ENCODE measurements around the gene BCL7A.

BCL7A gene

DNA sequence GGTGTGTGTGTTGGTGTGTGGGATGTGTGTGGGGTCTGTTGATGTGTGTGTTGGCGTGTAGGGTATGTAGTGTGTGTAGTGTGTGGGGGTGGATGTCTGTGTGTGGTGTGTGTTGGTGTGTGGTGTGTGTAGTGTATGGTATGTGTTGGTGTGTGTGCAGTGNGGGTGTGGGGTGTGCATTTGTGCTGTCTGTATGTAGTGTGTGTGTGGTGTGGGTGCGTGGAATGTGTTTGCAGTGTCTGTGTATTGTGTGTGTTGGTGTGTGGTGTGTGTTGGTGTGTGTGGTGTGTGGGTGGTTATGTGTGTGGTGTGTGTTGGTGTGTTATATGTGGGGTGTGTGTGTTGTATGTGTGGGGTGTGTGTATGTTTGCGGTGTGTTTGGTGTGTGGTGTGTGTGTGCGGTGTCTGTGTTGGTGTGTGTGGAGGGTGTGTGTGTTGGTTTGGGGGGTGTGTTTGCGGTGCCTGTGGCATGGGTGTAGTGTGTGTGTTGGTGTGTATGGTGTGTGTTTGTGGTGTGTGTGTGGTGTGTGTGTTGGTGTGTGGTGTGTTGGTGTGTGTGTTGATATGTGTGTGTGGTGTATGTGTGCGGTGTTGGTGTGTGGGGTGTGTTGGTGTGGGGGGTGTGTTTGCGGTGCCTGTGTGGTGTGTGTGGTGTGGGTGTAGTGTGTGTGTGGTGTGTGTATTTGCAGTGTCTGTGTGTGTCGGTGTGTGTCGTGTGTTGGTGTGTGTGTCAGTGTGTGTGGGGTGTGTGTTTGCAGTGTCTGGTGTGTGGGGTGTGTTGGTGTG, 71.6 kb downstream of the BCL7A start:
- Histone ChIP-seq H3K27ac (ENCODE audit: low read depth, low read length) (no peak overlapping the region), H3K9me3 (ENCODE audit: control insufficient read depth, insufficient read depth, low read depth, low read length) (no peaks in the 10 kb centered on the region), H3K4me1 (ENCODE audit: control insufficient read depth, insufficient read depth, low read length) (peaks cover 22% of the 10 kb centered on the region; the same call in 1 of the 2 replicates), H3K36me3 (ENCODE audit: control insufficient read depth, insufficient read depth, low read length) (no peaks in the 10 kb centered on the region), H3K9ac (ENCODE audit: low read length) (no peak overlapping the region), H3K27me3 (ENCODE audit: control insufficient read depth, insufficient read depth, low read length) (no peaks in the 10 kb centered on the region), H3K4me3 (ENCODE audit: low read depth, low read length) (no peak overlapping the region)

DNA sequence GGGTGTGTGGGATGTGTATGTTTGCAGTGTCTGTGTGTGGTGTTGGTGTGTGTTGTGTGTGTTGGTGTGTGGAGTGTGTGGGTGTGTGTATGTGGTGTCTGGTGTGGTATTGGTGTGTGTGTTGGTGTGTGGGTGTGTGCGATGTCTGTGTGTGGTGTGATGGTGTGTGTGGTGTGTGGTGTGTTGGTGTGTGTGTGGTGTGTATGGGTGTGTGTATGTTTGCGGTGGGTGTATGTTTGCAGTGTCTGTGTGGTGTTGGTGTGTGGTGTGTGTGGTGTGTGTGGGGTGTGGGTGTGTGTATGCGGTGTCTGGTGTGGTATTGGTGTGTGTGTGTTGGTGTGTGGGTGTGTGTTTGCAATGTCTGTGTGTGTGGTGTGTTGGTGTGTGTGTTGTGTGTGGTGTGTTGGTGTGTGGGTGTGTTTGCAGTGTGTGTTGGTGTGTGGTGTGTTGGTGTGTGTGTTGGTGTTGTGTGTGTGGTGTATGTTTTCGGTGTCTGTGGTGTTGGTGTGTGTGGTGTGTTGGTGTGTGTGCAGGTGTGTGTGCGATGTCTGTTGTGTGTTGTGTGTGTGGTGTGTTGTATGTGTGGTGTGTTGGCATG, 72.6 kb downstream of the BCL7A start:
- no peaks in the 10 kb centered on the region for H3K9me3 ChIP-seq (ENCODE audit: control insufficient read depth, insufficient read depth, low read depth, low read length)
- H3K9ac ChIP-seq (ENCODE audit: low read length), result no peak overlapping the region
- no peak overlapping the region for H3K4me3 ChIP-seq (ENCODE audit: low read depth, low read length)
- H3K27ac ChIP-seq (ENCODE audit: low read depth, low read length), result no peak overlapping the region
- peaks cover 24% of the 10 kb centered on the region for H3K4me1 ChIP-seq (ENCODE audit: control insufficient read depth, insufficient read depth, low read length)
- no peaks in the 10 kb centered on the region for H3K36me3 ChIP-seq (ENCODE audit: control insufficient read depth, insufficient read depth, low read length)
- H3K27me3 ChIP-seq (ENCODE audit: control insufficient read depth, insufficient read depth, low read length), result no peaks in the 10 kb centered on the region

DNA sequence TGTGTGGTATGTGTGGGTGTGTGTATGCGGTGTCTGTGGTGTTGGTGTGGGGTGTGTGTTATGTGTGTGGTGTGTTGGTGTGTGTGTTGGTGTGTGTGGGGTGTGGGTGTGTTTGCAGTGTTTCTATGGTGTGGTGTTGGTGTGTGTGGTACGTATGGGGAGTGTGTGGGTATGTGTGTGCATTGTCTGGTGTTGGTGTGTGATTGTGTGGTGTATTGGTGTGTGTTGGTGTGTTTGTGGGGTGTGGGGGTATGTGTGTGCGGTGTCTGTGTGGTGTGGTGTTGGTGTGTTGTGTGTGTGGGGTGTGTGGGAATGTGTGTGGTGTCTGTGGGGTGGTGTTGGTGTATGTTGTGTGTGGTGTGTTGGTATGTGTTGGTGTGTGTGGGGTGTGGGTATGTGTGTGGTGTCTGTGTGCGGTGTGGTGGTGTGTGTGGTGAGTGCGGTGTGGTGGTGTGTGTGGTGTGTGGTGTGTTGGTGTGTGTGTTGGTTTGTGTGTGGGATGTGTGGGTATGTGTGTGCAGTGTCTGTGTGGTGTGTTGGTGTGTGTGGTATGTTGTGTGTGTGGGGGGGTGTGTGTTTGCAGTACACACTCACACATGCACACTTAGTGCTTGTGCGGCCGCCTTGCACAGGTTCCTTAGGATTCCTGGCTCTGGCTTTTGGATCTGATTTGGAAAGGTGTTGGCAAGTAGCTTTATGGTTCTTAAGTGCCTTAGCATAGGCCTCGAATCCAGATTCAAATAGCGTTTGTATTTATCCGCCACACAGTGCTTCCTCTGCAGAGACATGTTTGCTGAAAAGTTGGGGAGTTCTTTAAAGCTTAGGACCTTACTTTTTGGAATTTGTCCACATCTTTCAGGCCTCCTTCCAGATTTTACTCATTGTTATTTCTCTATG, 73.3 kb downstream of the BCL7A start:
- peaks cover 28% of the 10 kb centered on the region for H3K4me1 ChIP-seq (ENCODE audit: control insufficient read depth, insufficient read depth, low read length)
- H3K9me3 ChIP-seq (ENCODE audit: control insufficient read depth, insufficient read depth, low read depth, low read length), result no peaks in the 10 kb centered on the region
- H3K4me3 ChIP-seq (ENCODE audit: low read depth, low read length), result no peak overlapping the region
- no peaks in the 10 kb centered on the region for H3K27me3 ChIP-seq (ENCODE audit: control insufficient read depth, insufficient read depth, low read length)
- no peak overlapping the region for H3K9ac ChIP-seq (ENCODE audit: low read length)
- H3K36me3 ChIP-seq (ENCODE audit: control insufficient read depth, insufficient read depth, low read length), result no peaks in the 10 kb centered on the region
- H3K27ac ChIP-seq (ENCODE audit: low read depth, low read length), result no peak overlapping the region

DNA sequence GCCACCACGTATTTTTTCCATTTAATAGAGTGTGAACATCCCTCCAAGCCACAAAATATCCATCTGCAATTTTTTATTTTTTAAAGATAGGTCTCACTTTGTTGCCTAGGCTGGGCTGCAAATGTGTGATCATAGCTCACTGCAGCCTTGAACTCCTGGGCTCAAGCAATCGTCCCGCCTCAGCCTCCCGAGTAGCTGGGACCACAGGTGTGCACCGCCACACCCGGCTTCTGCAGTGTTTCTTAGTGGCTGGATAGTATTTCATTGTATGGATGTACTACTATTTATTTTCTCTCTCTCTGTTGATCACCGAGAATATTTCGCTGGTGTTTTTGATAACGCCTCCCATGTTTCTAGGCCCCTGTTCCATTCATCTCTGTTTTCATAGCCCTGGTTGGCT, 74.3 kb downstream of the BCL7A start:
- no peak overlapping the region for H3K27ac ChIP-seq (ENCODE audit: low read depth, low read length)
- no peak overlapping the region for H3K9ac ChIP-seq (ENCODE audit: low read length)
- no peaks in the 10 kb centered on the region for H3K9me3 ChIP-seq (ENCODE audit: control insufficient read depth, insufficient read depth, low read depth, low read length)
- H3K27me3 ChIP-seq (ENCODE audit: control insufficient read depth, insufficient read depth, low read length), result no peaks in the 10 kb centered on the region
- H3K4me3 ChIP-seq (ENCODE audit: low read depth, low read length), result no peak overlapping the region
- peaks cover 35% of the 10 kb centered on the region for H3K4me1 ChIP-seq (ENCODE audit: control insufficient read depth, insufficient read depth, low read length)
- H3K36me3 ChIP-seq (ENCODE audit: control insufficient read depth, insufficient read depth, low read length), result no peaks in the 10 kb centered on the region

DNA sequence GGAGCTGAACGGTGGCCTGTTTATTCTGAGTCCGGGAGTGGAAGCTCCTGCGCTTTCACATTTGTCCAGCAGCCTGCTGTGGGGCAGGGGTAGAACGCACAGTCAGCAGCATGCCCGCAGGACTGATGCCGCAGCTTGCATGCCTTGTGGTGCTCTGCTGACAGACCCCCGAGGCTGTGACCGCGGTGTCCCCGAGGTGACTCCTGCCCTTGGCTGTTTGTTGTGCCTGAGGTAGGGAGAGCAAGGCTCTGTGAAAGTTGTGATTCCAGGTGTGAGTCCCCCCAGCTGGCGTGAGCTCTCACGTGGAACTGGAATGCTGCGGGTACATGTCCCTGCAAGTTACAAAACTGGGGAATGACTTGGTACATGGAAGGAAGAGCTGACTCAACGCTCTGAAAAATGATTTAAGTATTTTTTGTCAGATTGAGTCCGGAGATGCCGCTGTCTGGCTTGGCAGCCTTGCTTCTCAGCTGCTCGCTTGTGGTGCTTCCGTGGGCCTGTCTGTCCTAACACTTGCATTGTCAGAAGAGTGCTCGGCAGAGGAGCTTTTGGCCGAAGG, 75.0 kb downstream of the BCL7A start:
- H3K4me1 ChIP-seq (ENCODE audit: control insufficient read depth, insufficient read depth, low read length), result peaks cover 35% of the 10 kb centered on the region
- no peaks in the 10 kb centered on the region for H3K36me3 ChIP-seq (ENCODE audit: control insufficient read depth, insufficient read depth, low read length)
- peaks cover under 1% of the 10 kb centered on the region; the same call in 1 of the 2 replicates for H3K9me3 ChIP-seq (ENCODE audit: control insufficient read depth, insufficient read depth, low read depth, low read length)
- no peaks in the 10 kb centered on the region for H3K27me3 ChIP-seq (ENCODE audit: control insufficient read depth, insufficient read depth, low read length)
- no peak overlapping the region for H3K9ac ChIP-seq (ENCODE audit: low read length)
- H3K4me3 ChIP-seq (ENCODE audit: low read depth, low read length), result no peak overlapping the region
- H3K27ac ChIP-seq (ENCODE audit: low read depth, low read length), result no peak overlapping the region

DNA sequence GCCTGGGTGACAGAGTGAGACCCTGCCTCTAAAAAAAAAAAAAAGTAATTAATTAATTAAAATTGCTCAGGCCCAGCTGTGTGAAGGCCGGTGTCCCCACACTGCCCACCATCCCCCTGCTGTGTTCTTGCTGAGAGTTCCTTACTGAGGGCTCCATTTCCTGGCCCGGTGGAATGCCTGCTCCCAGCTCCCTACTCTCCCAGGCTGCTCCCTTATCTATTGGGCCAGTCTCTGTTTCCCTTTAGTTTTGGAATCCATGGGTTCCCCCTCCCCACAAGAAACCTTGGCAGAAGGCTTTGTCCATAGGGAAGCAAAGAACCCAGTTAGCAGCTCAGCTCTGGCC, 75.9 kb downstream of the BCL7A start:
- Histone ChIP-seq H3K27me3 (ENCODE audit: control insufficient read depth, insufficient read depth, low read length) (no peaks in the 10 kb centered on the region), H3K27ac (ENCODE audit: low read depth, low read length) (no peak overlapping the region; the same call in 1 of the 2 replicates), H3K9ac (ENCODE audit: low read length) (peak overlapping the region; percentile 30), H3K36me3 (ENCODE audit: control insufficient read depth, insufficient read depth, low read length) (no peaks in the 10 kb centered on the region), H3K4me1 (ENCODE audit: control insufficient read depth, insufficient read depth, low read length) (peaks cover 35% of the 10 kb centered on the region), H3K4me3 (ENCODE audit: low read depth, low read length) (no peak overlapping the region), H3K9me3 (ENCODE audit: control insufficient read depth, insufficient read depth, low read depth, low read length) (peaks cover 7% of the 10 kb centered on the region; the same call in 1 of the 2 replicates)

DNA sequence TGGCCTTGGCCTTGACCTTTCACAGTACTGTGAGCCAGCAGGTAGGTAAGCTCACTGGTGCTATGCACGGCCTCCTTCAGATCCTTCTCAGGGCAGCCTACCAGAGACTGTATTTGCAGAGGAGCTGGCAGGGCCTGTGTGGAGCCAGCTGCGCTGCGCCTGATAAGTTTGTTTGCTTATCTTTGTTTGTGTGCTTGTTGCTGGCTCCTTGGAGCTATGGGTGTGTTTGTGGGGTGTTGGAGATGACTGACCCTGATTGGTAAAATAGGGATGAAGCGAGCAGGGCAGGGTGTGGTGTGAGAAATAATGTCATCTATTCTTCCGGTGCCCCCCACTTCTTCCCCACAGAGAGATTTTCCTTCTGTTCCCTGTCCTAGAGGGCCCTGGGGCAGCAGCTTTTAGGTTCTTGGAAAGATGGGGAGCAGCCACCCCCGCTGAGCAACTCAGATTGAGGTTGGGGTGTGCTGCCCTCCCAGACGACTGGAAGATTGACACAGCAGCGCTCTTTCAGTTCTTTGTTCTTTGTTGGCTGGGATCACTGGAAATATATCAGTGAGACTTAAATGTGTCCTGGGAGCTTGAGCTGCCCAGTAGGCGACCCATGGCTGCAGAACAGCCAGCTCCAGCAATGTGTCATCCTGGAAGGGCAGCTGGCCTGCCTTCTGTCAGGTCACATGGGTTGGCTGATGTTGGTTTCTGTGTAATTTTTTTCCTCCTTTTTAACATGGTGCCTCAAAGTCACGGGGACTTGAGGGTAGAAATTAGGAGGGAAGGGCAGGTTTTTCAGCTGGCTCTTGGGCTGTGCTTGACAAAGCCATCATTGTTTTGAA, 76.5 kb downstream of the BCL7A start:
- Histone ChIP-seq H3K9ac (ENCODE audit: low read length) (peak overlapping the region; percentile 30), H3K27ac (ENCODE audit: low read depth, low read length) (no peak overlapping the region; the same call in 1 of the 2 replicates), H3K36me3 (ENCODE audit: control insufficient read depth, insufficient read depth, low read length) (no peaks in the 10 kb centered on the region), H3K4me1 (ENCODE audit: control insufficient read depth, insufficient read depth, low read length) (peaks cover 35% of the 10 kb centered on the region), H3K27me3 (ENCODE audit: control insufficient read depth, insufficient read depth, low read length) (no peaks in the 10 kb centered on the region), H3K9me3 (ENCODE audit: control insufficient read depth, insufficient read depth, low read depth, low read length) (peaks cover 7% of the 10 kb centered on the region; the same call in 1 of the 2 replicates), H3K4me3 (ENCODE audit: low read depth, low read length) (no peak overlapping the region)

DNA sequence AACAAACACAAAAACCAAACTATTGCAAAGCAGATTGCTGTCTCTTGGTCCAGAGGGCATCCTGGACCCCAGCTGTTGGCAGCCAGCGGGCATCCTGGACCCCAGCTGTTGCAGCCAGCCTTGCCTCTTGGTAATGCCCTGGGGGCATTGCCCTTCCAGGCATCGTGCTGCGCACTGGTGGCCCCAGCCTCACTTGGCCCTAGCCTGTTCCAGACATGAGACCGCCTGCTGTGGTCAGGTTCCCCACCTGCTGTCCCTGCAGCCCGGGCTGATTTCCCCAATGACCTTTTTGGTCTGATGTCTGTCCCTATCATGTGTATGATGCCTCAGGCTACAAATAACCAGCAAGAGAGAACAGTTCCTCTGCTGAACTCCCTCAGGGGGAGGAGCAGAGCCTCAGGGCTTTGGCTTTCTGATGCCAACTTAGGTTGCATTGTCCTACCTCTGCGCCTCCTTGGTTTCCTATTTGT, 77.6 kb downstream of the BCL7A start:
- H3K9me3 ChIP-seq (ENCODE audit: control insufficient read depth, insufficient read depth, low read depth, low read length), result peaks cover 7% of the 10 kb centered on the region; the same call in 1 of the 2 replicates
- H3K36me3 ChIP-seq (ENCODE audit: control insufficient read depth, insufficient read depth, low read length), result no peaks in the 10 kb centered on the region
- H3K27ac ChIP-seq (ENCODE audit: low read depth, low read length), result no peak overlapping the region
- H3K4me1 ChIP-seq (ENCODE audit: control insufficient read depth, insufficient read depth, low read length), result peaks cover 35% of the 10 kb centered on the region
- no peaks in the 10 kb centered on the region for H3K27me3 ChIP-seq (ENCODE audit: control insufficient read depth, insufficient read depth, low read length)
- H3K4me3 ChIP-seq (ENCODE audit: low read depth, low read length), result no peak overlapping the region
- no peak overlapping the region for H3K9ac ChIP-seq (ENCODE audit: low read length)

DNA sequence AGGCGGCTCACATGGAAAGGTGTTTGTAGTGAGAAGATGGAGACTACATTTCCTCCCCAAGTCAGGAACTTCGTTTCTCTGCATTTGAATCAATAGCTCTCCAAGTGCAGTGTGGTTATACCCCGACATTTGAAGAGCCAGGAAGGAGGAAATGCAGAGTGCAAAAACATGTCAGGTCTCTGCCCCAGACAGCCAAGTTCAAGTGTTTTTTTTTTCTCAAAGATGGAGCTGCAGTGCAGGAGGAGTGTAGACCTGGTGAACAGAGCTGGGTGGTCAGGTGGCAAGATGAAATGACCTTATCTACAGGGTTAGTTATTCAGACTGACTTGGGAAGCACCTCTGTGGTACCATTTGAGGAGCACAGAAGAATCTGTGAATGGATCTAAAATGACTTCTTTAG, 78.2 kb downstream of the BCL7A start:
- no peak overlapping the region for H3K9ac ChIP-seq (ENCODE audit: low read length)
- H3K4me3 ChIP-seq (ENCODE audit: low read depth, low read length), result no peak overlapping the region
- H3K27me3 ChIP-seq (ENCODE audit: control insufficient read depth, insufficient read depth, low read length), result no peaks in the 10 kb centered on the region
- H3K4me1 ChIP-seq (ENCODE audit: control insufficient read depth, insufficient read depth, low read length), result peaks cover 37% of the 10 kb centered on the region
- peaks cover 7% of the 10 kb centered on the region; the same call in 1 of the 2 replicates for H3K9me3 ChIP-seq (ENCODE audit: control insufficient read depth, insufficient read depth, low read depth, low read length)
- no peak overlapping the region for H3K27ac ChIP-seq (ENCODE audit: low read depth, low read length)
- H3K36me3 ChIP-seq (ENCODE audit: control insufficient read depth, insufficient read depth, low read length), result no peaks in the 10 kb centered on the region

DNA sequence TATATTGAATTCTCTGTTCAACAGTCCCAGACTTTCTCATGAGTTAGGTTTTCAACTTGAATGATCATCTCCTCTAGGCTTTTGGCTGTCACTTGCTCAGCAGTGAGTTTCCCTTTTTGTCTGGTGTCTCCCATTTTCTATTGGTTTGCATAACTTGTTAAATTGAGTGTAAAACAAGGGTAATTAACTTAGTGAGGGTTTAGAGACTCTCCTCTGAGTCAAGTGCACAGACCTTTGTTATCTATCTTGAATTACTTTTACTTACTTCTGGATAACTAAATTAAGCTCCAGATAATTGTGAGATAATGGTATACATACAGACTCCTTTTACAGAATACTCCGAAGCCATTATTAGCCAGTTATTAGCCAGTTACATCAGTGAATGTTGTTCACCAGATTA, 78.9 kb downstream of the BCL7A start:
- Histone ChIP-seq H3K4me3 (ENCODE audit: low read depth, low read length) (no peak overlapping the region), H3K27ac (ENCODE audit: low read depth, low read length) (no peak overlapping the region), H3K36me3 (ENCODE audit: control insufficient read depth, insufficient read depth, low read length) (no peaks in the 10 kb centered on the region), H3K9me3 (ENCODE audit: control insufficient read depth, insufficient read depth, low read depth, low read length) (peaks cover 7% of the 10 kb centered on the region; the same call in 1 of the 2 replicates), H3K4me1 (ENCODE audit: control insufficient read depth, insufficient read depth, low read length) (peaks cover 38% of the 10 kb centered on the region), H3K27me3 (ENCODE audit: control insufficient read depth, insufficient read depth, low read length) (no peaks in the 10 kb centered on the region), H3K9ac (ENCODE audit: low read length) (no peak overlapping the region)
